HCT116 (cell line): Measurements from ENCODE around the gene EPHA3. TPM values are rescaled to one million over a fixed set of nuclear protein-coding genes. Genes with fewer than 3 reads are reported as not detected.

Experiments
- ATAC-seq: fragments of 200-7000 bp; cut with Tn5 transposase; 2 replicates; pipeline ENCODE4 v1.9.1; 2020; ENCODE audit warnings: mild to moderate bottlenecking, moderate library complexity
- BruUV-seq: library from RNA; stranded (reverse); fragments of 400-500 nt; replicated peaks from 2 replicates; lab custom pipeline; 2021; lab: Mats Ljungman, UMichigan
- CTCF ChIA-PET: fragments of 300-600 bp; sonication (Branson Sonifier 250); formaldehyde crosslinking; loops from one replicate; lab custom pipeline; 2021; ENCODE audit warnings: antibody characterized with exemption; lab: Charles Lee
- POLR2A ChIA-PET: fragments of 300-600, 350-600 bp; sonication (Branson Sonifier 250); formaldehyde crosslinking; loops from one replicate; lab custom pipeline; 2021; ENCODE audit warnings: antibody characterized with exemption; lab: Charles Lee
- RAD21 ChIA-PET, 2 experiments: fragments of 300-600 bp; sonication (Branson Sonifier 250); formaldehyde crosslinking; loops; one replicate each; lab custom pipeline; 2023; ENCODE audit warnings: low total read pairs in 2 of 2; ENCODE audit not compliant: uncharacterized antibody in 2 of 2, unreplicated experiment in 2 of 2, low non-redundant PET in 1 of 2; lab: Charles Lee
- DNase-seq: peaks from one replicate; pipeline ENCODE4 v3.0.0-alpha.2; 2010; ENCODE audit warnings: low read depth, low spot score
- H2AFZ ChIP-seq: fragments of 200-600 bp; shearing (Covaris generic), sonication (generic); 2 replicates; pipeline ENCODE4 v1.6.1; 2017; ENCODE audit warnings: low read depth, mixed run types, mixed read lengths, antibody characterized with exemption, low read length; ENCODE audit not compliant: poor library complexity, severe bottlenecking
- H3K27ac ChIP-seq: 2 replicates; pipeline ENCODE4 v1.5.1; 2012; ENCODE audit warnings: low read depth, low read length
- H3K27me3 ChIP-seq: fragments of 200-600 bp; sonication (generic); 2 replicates; pipeline ENCODE4 v1.6.1; 2016; ENCODE audit warnings: mixed run types, low read length, mixed read lengths; ENCODE audit not compliant: insufficient read depth
- H3K36me3 ChIP-seq, 2 experiments: fragments of 200-500 bp in 1 of 2; fragments of 200-600 bp in 1 of 2; sonication (Bioruptor generic) in 1 of 2; sonication (generic) in 1 of 2; 2 replicates each; pipeline versions ENCODE4 v1.5.1 to v1.6.1; 2014 to 2016; ENCODE audit warnings: low read length in 2 of 2, inconsistent platforms in 1 of 2, mixed read lengths in 1 of 2, mixed run types in 1 of 2; ENCODE audit not compliant: insufficient read depth in 2 of 2, control insufficient read depth in 1 of 2
- H3K4me1 ChIP-seq, 2 experiments: fragments of 200-600 bp in 1 of 2; sonication (generic) in 1 of 2; 2 replicates each; pipeline versions ENCODE4 v1.5.1 to v1.6.1; 2012 to 2017; ENCODE audit warnings: low read length in 2 of 2, inconsistent platforms in 1 of 2, mild to moderate bottlenecking in 1 of 2, mixed read lengths in 1 of 2, mixed run types in 1 of 2, moderate library complexity in 1 of 2; ENCODE audit not compliant: insufficient read depth in 2 of 2, control insufficient read depth in 1 of 2
- H3K4me2 ChIP-seq: fragments of 200-600 bp; sonication (generic); 2 replicates; pipeline ENCODE4 v1.6.1; 2017; ENCODE audit warnings: mixed run types, low read length, mixed read lengths
- H3K4me3 ChIP-seq, 2 experiments: fragments of 200-600 bp in 1 of 2; sonication (generic) in 1 of 2; replicated peaks in 1 of 2; 2 replicates each; pipeline ENCODE4 v1.5.1; 2011 to 2016; ENCODE audit warnings: low read length in 2 of 2, control low read depth in 1 of 2, low read depth in 1 of 2, mild to moderate bottlenecking in 1 of 2, mixed read lengths in 1 of 2, mixed run types in 1 of 2
- H3K79me2 ChIP-seq: fragments of 200-600 bp; sonication (generic); 2 replicates; pipeline ENCODE4 v1.6.1; 2017; ENCODE audit warnings: mild to moderate bottlenecking, mixed run types, low read length, moderate library complexity, mixed read lengths; ENCODE audit not compliant: insufficient read depth
- H3K9ac ChIP-seq: fragments of 200-600 bp; sonication (generic); 2 replicates; pipeline ENCODE4 v1.6.1; 2016; ENCODE audit warnings: low read length, mixed read lengths
- H3K9me2 ChIP-seq: fragments of 200-600 bp; sonication (generic), shearing (Covaris generic); 2 replicates; pipeline ENCODE4 v1.6.1; 2017; ENCODE audit warnings: mixed run types, mild to moderate bottlenecking, moderate library complexity; ENCODE audit not compliant: insufficient read depth
- H3K9me3 ChIP-seq, 2 experiments: fragments of 200-500 bp in 1 of 2; fragments of 200-600 bp in 1 of 2; sonication (Bioruptor generic) in 1 of 2; sonication (generic) in 1 of 2; 2 replicates each; pipeline ENCODE4 v1.6.1; 2014 to 2017; ENCODE audit warnings: low read length in 2 of 2, mixed read lengths in 2 of 2, inconsistent platforms in 1 of 2, low read depth in 1 of 2, mild to moderate bottlenecking in 1 of 2, mixed run types in 1 of 2, moderate library complexity in 1 of 2; ENCODE audit not compliant: control insufficient read depth in 1 of 2, insufficient read depth in 1 of 2
- H4K20me1 ChIP-seq: fragments of 200-600 bp; sonication (generic), shearing (Covaris generic); 2 replicates; pipeline ENCODE4 v1.6.1; 2017; ENCODE audit warnings: mixed run types, mild to moderate bottlenecking, moderate library complexity; ENCODE audit not compliant: insufficient read depth
- CBX3 ChIP-seq: IDR thresholded peaks from 2 replicates; pipeline ENCODE4 v1.6.1; 2012; ENCODE audit warnings: low read depth
- CEBPB ChIP-seq: IDR thresholded peaks from 2 replicates; pipeline ENCODE4 v1.6.1; 2012; ENCODE audit warnings: low read depth
- EGR1 ChIP-seq: IDR thresholded peaks from 2 replicates; pipeline ENCODE4 v1.6.1; 2012; ENCODE audit warnings: low read depth
- ELF1 ChIP-seq: IDR thresholded peaks from 2 replicates; pipeline ENCODE4 v1.6.1; 2012; ENCODE audit warnings: low read depth, borderline replicate concordance
- EZH2 ChIP-seq: fragments of 200-600 bp; sonication (generic); IDR thresholded peaks from 2 replicates; pipeline ENCODE4 v1.6.1; 2017; ENCODE audit warnings: antibody characterized with exemption, mixed run types
- EZH2phosphoT487 ChIP-seq: fragments of 200-600 bp; IDR thresholded peaks from 2 replicates; pipeline ENCODE4 v1.6.1; 2018; ENCODE audit warnings: antibody characterized with exemption, borderline replicate concordance
- FOSL1 ChIP-seq: IDR thresholded peaks from 2 replicates; pipeline ENCODE4 v1.6.1; 2012; ENCODE audit warnings: low read depth
- JUND ChIP-seq: IDR thresholded peaks from 2 replicates; pipeline ENCODE4 v1.6.1; 2012
- MAX ChIP-seq: IDR thresholded peaks from 2 replicates; pipeline ENCODE4 v1.6.1; 2012
- REST ChIP-seq: IDR thresholded peaks from 2 replicates; pipeline ENCODE4 v1.6.1; 2012; ENCODE audit warnings: low read depth
- SP1 ChIP-seq: IDR thresholded peaks from 2 replicates; pipeline ENCODE4 v1.6.1; 2012; ENCODE audit warnings: low read depth
- TCF7L2 ChIP-seq: IDR thresholded peaks from 2 replicates; pipeline ENCODE4 v1.7.0; 2011; ENCODE audit warnings: borderline replicate concordance, inconsistent platforms; ENCODE audit not compliant: insufficient read depth, insufficient read length; ENCODE audit errors: extremely low read depth
- YY1 ChIP-seq: IDR thresholded peaks from 2 replicates; pipeline ENCODE4 v1.6.1; 2011; ENCODE audit warnings: low read length, low read depth, moderate library complexity, mild to moderate bottlenecking; ENCODE audit not compliant: insufficient replicate concordance; ENCODE audit errors: extremely low read depth
- ZBTB33 ChIP-seq: IDR thresholded peaks from 2 replicates; pipeline ENCODE4 v1.6.1; 2011; ENCODE audit warnings: mild to moderate bottlenecking, low read length, moderate library complexity; ENCODE audit not compliant: insufficient replicate concordance; ENCODE audit errors: extremely low read depth
- ZFX ChIP-seq: fragments of 450-650 bp; IDR thresholded peaks from 2 replicates; pipeline ENCODE4 v1.6.1; 2017
- intact Hi-C: fragments of 100-400 bp; cut with micrococcal nuclease; formaldehyde crosslinking; loops from 2 replicates; pipeline ENCODE4 v1.10.0; 2022
- total RNA-seq: library from RNA; stranded (reverse); gene quantifications from one replicate; pipeline ENCODE4 v1.2.1, GENCODE V29; 2021; ENCODE audit not compliant: unreplicated experiment

EPHA3 gene
- total RNA-seq, 1 experiment from 2014 or later, result not detected

GRCh38 chr3:89108291-89108550, 800 bp downstream of the EPHA3 start:
- BruUV-seq, result no TSS peak
- Histone ChIP-seq H2AFZ (no peak overlapping the region), H3K4me3 (no peak overlapping the region), H3K9me3 (peaks cover 16 to 21% of the 10 kb centered on the region in 2 experiments; a peak in 2 of 4 replicates), H3K27me3 (no peaks in the 10 kb centered on the region), H4K20me1 (no peaks in the 10 kb centered on the region), H3K79me2 (no peaks in the 10 kb centered on the region), H3K9me2 (no peaks in the 10 kb centered on the region), H3K4me1 (no peaks in the 10 kb centered on the region), H3K36me3 (no peaks in the 10 kb centered on the region), H3K9ac (no peak overlapping the region), H3K27ac (no peak overlapping the region), H3K4me2 (no peak overlapping the region)
- intact Hi-C loops, result no loop called here
- no peak for DNase-seq
- no peak for TF ChIP-seq CEBPB
- TF ChIP-seq EGR1, result no peak
- no peak for TF ChIP-seq ZBTB33
- no peak for TF ChIP-seq JUND
- no peak for TF ChIP-seq EZH2
- TF ChIP-seq REST, result no peak
- no peak for TF ChIP-seq YY1
- TF ChIP-seq ZFX, result no peak
- TF ChIP-seq TCF7L2, result no peak
- no peak for TF ChIP-seq FOSL1
- TF ChIP-seq CBX3, result no peak
- TF ChIP-seq MAX, result no peak
- TF ChIP-seq EZH2phosphoT487, result no peak
- TF ChIP-seq SP1, result no peak
- TF ChIP-seq ELF1, result no peak
- CTCF ChIA-PET, result no interaction called here
- ATAC-seq, result no peak
- RAD21 ChIA-PET, result no interaction called here
- POLR2A ChIA-PET, result interaction anchor here (0.6 kb wide), 1 partner anchor 292 kb away, joined by 3 read pairs; no protein-coding TSS in a partner anchor
